ENCODE measurements around the gene TNS2. TPM values are rescaled to one million over a fixed set of nuclear protein-coding genes. Genes with fewer than 3 reads are reported as not detected.

Gene TNS2
- 100 to 1,000 TPM in 1 of 2 donors, 10 to 100 TPM in 1; 66.5 to 180 TPM for total RNA-seq

GRCh38 chr12:53049571-53050318, at the start of gene TNS2:
TNS2 (plus strand) TSS chr12:53050065; CDS start chr12:53050186, 121 bp downstream.
- Histone ChIP-seq H3K4me3 (peak within 1 kb of the TSS; percentile 24 to 52), H3K27me3 (replicated peaks; ENCODE audit: insufficient read depth) (no peaks in the 10 kb centered on the region), H3K9me3 (no peaks in the 10 kb centered on the region), H3K27ac (peak within 1 kb of the TSS; percentile 99), H3K4me1 (replicated peaks) (peaks cover 49% of the 10 kb centered on the region), H3K36me3 (no peaks in the 10 kb centered on the region)
- no peak for DNase-seq (ENCODE audit: low spot score)
- whole genome bisulfite sequencing, result 14% methylated on average over 18 of the region's 20 CpGs
- TF ChIP-seq POLR2A (IDR thresholded peaks at IDR 0.05) (peak; percentile 57), CTCF (IDR thresholded peaks at IDR 0.05) (no peak), POLR2AphosphoS5 (IDR thresholded peaks at IDR 0.05) (peak; percentile 35)
- intact Hi-C loops (cut with DNase I), result loop anchor here (10.0 kb wide), 1 partner anchor 455 kb away; the partner anchor contains the start of genes NPFF and TARBP2

GRCh38 chr12:53004178-53004577, 45.7 kb upstream of the TNS2 start:
- TF ChIP-seq CTCF (IDR thresholded peaks at IDR 0.05) (no peak), POLR2A (IDR thresholded peaks at IDR 0.05) (no peak)
- H3K27ac ChIP-seq, result no peak overlapping the region
- H3K4me3 ChIP-seq, result no peak overlapping the region
- no peaks in the 10 kb centered on the region for H3K9me3 ChIP-seq
- intact Hi-C loops (cut with DNase I), result no loop called here
- H3K36me3 ChIP-seq, result no peaks in the 10 kb centered on the region
- 39% methylated on average over 5 of the region's 5 CpGs for WGBS
- H3K4me1 ChIP-seq (replicated peaks), result peaks cover 10% of the 10 kb centered on the region
- no peak for DNase-seq (ENCODE audit: low spot score)
- no peaks in the 10 kb centered on the region for H3K27me3 ChIP-seq (replicated peaks; ENCODE audit: insufficient read depth)

GRCh38 chr12:53004582-53004981, 45.3 kb upstream of the TNS2 start:
- intact Hi-C loops (cut with DNase I), result no loop called here
- no peaks in the 10 kb centered on the region for H3K9me3 ChIP-seq
- H3K27ac ChIP-seq, result no peak overlapping the region
- no peak for DNase-seq (ENCODE audit: low spot score)
- no peaks in the 10 kb centered on the region for H3K27me3 ChIP-seq (replicated peaks; ENCODE audit: insufficient read depth)
- H3K4me3 ChIP-seq, result no peak overlapping the region
- no peak for TF ChIP-seq POLR2A (IDR thresholded peaks at IDR 0.05)
- TF ChIP-seq POLR2AphosphoS5 (IDR thresholded peaks at IDR 0.05), result no peak
- no peak for TF ChIP-seq CTCF (IDR thresholded peaks at IDR 0.05)
- H3K4me1 ChIP-seq (replicated peaks), result peaks cover 10% of the 10 kb centered on the region
- WGBS, result 74% methylated on average over 2 of the region's 2 CpGs
- H3K36me3 ChIP-seq, result no peaks in the 10 kb centered on the region

- H3K4me3 ChIP-seq, result peak overlapping the region; percentile 77 to 92
- H3K9me3 ChIP-seq, result no peaks in the 10 kb centered on the region
- H3K27ac ChIP-seq, result peak overlapping the region; percentile 95 to 97
- H3K27me3 ChIP-seq (replicated peaks; ENCODE audit: insufficient read depth), result no peaks in the 10 kb centered on the region
- H3K36me3 ChIP-seq, result no peaks in the 10 kb centered on the region
- no peak for DNase-seq (ENCODE audit: low spot score)
- H3K4me1 ChIP-seq (replicated peaks), result peaks cover 10% of the 10 kb centered on the region
- no peak for TF ChIP-seq POLR2A (IDR thresholded peaks at IDR 0.05)
- no peak for TF ChIP-seq POLR2AphosphoS5 (IDR thresholded peaks at IDR 0.05)
- TF ChIP-seq CTCF (IDR thresholded peaks at IDR 0.05), result no peak
- intact Hi-C loops (cut with DNase I), result no loop called here
- WGBS, result 9% methylated on average over 28 of the region's 28 CpGs
Observed at GRCh38 chr12:53005215-53005985, 44.5 kb upstream of the TNS2 start.

Measured in prostate gland (tissue), 2 donors.